ENCODE measurements around the gene UBA7.
"Not testable (repeated sequence)": the region's sequence is repeated elsewhere in the genome, so short reads cannot be mapped to it uniquely, and the experiment has no call there.

UBA7 gene

GRCh38 chr3:49781415-49782199, 32.1 kb downstream of the UBA7 start:
- no peak for DNase-seq (ENCODE audit: low read depth)

GRCh38 chr3:49780975-49781365, 32.8 kb downstream of the UBA7 start:
- DNase-seq (ENCODE audit: low read depth): not testable (repeated sequence)

- DNase-seq (ENCODE audit: low read depth): no peak
These were observed 33.4 kb downstream of the UBA7 start for GRCh38 chr3:49780080-49780974.

GRCh38 chr3:49779358-49780079, 34.2 kb downstream of the UBA7 start:
- DNase-seq (ENCODE audit: low read depth): no peak

DNA sequence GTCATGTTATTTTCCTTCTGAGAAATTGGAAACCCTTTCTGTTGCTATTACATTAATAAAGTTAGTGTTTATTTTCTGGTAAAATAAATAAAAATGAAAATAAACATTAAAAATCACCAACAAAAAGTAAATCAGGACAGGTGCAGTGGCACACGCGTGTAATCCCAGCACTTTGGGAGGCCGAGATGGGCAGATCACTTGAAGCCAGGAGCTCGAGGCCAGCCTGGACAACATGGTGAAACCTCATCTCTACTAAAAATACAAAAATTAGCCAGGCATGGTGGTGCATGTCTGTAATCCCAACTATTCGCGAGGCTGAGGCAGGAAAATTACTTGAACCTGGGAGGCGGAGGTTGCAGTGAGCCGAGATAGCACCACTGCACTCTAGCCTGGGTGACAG, 37.7 kb downstream of the UBA7 start:
- DNase-seq (ENCODE audit: low read depth): not testable (repeated sequence)

DNA sequence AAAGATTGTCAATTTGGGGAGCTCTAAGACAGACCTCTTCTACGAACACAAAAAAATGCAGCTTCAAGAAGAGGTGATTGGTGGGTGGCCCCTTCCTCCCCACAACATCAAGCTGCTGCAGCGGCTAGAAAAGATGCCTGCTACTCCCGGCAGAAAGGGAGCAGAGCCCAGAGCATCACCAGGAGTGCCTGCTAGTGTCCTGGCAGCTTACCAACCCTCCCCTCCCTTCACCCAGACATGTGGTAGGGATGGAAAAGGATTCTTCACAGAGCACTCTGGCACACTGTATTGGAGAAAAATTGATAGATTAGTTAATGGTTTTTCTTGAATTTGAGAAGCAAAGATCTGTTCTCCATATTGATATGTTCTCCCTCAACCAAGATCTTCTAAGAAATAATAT, 38.2 kb downstream of the UBA7 start:
- DNase-seq (ENCODE audit: low read depth): no peak

- no peak for DNase-seq (ENCODE audit: low read depth)
These were observed 41.0 kb downstream of the UBA7 start for GRCh38 chr3:49772703-49773102.

DNA sequence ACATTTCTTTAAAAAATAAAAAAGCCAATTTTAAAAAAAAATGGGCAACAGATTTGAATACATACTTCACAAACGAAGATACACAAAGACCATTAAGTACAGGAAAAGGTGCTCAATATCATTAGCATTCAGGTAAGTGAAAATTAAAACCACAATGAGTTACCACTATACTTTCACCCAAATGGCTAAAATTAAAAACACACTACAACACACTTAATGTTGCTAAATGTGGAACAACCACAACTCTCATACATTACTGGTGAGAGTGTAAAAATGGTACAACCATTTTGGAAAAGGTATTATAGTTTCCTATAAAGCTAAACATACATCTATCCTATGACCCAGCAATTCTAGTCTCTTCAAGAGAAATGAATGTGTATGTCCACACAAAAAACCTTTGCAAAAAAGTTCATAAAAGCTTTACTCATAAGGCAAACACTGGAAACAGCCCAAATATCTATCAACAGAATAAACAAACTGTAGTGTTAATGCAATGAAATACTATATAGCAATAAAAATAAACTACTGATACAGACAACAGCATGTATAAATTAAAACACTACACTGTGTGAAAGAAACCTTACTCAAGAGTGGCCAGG, 42.3 kb downstream of the UBA7 start:
- DNase-seq (ENCODE audit: low read depth): no peak

GRCh38 chr3:49769926-49770325, 43.8 kb downstream of the UBA7 start:
- no peak for DNase-seq (ENCODE audit: low read depth)

- no peak for DNase-seq (ENCODE audit: low read depth)
These were observed 44.4 kb downstream of the UBA7 start for GRCh38 chr3:49769286-49769915.

DNA sequence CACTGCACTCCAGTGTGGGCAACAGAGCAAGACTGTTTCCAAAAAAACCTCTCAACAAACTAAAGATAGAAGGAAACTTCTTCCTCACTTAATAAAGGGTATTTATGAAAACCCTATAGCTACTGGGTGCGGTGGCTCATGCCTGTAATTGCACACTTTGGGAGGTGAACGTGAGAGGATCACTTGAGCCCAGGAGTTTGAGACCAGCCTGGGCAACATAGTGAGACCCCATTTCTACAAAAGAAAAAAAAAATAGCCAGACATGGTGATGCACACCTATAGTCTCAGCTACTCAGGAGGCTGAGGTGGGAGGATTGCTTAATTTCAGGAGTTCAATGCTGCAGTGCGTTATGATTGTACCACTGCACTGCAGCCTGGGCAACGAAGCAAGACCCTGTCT, 49.8 kb downstream of the UBA7 start:
- no peak for DNase-seq (ENCODE audit: low read depth)

DNA sequence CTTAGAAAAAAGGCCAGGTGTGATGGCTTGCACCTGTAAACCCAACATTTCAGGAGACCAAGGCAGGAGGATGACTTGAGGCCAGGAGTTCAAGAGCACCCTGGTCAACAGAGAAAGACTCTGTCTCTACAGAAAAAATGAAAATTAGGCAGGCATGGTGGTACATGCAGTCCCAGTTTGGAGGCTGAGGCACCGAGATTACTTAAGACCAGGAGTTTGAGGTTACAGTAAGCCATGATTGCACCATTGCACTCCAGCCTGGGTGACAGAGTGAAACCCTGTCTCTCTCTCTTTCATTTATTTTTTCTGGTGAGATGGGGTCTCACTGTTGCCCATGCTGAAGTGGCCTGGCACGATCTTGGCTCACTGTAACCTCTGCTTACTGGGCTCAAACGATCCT, 52.1 kb downstream of the UBA7 start:
- no peak for DNase-seq (ENCODE audit: low read depth)

DNA sequence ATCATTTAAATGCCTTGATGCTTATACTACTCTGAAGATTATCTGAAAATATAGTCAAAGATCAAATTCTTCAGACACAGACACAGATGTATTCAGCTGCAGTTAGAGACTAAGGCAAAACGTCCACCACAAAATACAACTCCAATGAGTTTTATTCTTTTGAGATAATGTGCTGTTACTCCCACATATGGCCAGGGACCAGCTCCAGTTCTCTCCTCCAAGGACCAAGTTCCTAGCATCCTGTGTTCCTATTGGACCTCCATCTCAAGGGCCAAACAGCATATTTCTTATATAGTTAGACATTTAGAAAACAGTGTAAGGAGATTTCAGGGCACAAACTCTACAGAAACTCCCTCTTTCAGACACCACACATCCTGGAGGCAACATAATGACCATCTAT, 54.5 kb downstream of the UBA7 start:
- no peak for DNase-seq (ENCODE audit: low read depth)

DNA sequence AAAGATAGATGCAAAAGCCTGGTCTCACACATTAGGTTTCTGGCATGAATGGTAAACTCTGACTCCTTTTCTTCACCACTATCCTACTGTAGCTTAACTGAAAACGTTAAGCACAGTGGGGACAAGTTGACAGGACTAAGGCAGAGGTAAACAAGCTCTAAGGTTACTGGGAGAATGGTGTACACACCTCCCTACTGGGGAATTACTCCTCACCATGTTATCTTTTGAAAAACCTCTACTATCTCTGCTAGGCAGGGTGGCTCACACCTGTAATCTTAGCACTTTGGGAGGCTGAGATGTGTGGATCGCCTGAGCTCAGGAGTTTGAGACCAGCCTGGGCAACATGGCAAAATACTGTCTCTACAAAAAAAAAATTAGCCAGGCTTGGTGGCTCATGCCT, 56.6 kb downstream of the UBA7 start:
- DNase-seq (ENCODE audit: low read depth): no peak

- DNase-seq (ENCODE audit: low read depth): no peak
These were observed 57.7 kb downstream of the UBA7 start for GRCh38 chr3:49756036-49756435.

All from ELR (cell line).